ENCODE measurements around the gene TAS2R50. TPM values are rescaled to one million over a fixed set of nuclear protein-coding genes. Genes with fewer than 3 reads are reported as not detected.

TAS2R50 gene
- total and polyA plus RNA-seq, 2 experiments from 2014 or later: 3.4 TPM; not detected in 1

- TF ChIP-seq, protein P1, sequence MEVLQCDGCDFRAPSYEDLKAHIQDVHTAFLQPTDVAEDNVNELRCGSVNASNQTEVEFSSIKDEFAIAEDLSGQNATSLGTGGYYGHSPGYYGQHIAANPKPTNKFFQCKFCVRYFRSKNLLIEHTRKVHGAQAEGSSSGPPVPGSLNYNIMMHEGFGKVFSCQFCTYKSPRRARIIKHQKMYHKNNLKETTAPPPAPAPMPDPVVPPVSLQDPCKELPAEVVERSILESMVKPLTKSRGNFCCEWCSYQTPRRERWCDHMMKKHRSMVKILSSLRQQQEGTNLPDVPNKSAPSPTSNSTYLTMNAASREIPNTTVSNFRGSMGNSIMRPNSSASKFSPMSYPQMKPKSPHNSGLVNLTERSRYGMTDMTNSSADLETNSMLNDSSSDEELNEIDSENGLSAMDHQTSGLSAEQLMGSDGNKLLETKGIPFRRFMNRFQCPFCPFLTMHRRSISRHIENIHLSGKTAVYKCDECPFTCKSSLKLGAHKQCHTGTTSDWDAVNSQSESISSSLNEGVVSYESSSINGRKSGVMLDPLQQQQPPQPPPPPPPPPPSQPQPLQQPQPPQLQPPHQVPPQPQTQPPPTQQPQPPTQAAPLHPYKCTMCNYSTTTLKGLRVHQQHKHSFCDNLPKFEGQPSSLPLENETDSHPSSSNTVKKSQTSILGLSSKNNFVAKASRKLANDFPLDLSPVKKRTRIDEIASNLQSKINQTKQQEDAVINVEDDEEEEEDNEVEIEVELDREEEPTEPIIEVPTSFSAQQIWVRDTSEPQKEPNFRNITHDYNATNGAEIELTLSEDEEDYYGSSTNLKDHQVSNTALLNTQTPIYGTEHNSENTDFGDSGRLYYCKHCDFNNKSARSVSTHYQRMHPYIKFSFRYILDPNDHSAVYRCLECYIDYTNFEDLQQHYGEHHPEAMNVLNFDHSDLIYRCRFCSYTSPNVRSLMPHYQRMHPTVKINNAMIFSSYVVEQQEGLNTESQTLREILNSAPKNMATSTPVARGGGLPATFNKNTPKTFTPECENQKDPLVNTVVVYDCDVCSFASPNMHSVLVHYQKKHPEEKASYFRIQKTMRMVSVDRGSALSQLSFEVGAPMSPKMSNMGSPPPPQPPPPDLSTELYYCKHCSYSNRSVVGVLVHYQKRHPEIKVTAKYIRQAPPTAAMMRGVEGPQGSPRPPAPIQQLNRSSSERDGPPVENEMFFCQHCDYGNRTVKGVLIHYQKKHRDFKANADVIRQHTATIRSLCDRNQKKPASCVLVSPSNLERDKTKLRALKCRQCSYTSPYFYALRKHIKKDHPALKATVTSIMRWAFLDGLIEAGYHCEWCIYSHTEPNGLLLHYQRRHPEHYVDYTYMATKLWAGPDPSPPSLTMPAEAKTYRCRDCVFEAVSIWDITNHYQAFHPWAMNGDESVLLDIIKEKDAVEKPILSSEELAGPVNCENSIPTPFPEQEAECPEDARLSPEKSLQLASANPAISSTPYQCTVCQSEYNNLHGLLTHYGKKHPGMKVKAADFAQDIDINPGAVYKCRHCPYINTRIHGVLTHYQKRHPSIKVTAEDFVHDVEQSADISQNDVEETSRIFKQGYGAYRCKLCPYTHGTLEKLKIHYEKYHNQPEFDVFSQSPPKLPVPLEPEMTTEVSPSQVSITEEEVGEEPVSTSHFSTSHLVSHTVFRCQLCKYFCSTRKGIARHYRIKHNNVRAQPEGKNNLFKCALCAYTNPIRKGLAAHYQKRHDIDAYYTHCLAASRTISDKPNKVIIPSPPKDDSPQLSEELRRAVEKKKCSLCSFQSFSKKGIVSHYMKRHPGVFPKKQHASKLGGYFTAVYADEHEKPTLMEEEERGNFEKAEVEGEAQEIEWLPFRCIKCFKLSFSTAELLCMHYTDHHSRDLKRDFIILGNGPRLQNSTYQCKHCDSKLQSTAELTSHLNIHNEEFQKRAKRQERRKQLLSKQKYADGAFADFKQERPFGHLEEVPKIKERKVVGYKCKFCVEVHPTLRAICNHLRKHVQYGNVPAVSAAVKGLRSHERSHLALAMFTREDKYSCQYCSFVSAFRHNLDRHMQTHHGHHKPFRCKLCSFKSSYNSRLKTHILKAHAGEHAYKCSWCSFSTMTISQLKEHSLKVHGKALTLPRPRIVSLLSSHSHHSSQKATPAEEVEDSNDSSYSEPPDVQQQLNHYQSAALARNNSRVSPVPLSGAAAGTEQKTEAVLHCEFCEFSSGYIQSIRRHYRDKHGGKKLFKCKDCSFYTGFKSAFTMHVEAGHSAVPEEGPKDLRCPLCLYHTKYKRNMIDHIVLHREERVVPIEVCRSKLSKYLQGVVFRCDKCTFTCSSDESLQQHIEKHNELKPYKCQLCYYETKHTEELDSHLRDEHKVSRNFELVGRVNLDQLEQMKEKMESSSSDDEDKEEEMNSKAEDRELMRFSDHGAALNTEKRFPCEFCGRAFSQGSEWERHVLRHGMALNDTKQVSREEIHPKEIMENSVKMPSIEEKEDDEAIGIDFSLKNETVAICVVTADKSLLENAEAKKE (CRISPR knock-in tag; IDR thresholded peaks at IDR 0.05): no peak
- TF ChIP-seq STAT1 (IDR thresholded peaks at IDR 0.05; ENCODE audit: unreplicated experiment) (no peak), ZNF114 (CRISPR knock-in tag; IDR thresholded peaks at IDR 0.05) (no peak), EZH2phosphoT487 (IDR thresholded peaks at IDR 0.05; ENCODE audit: unreplicated experiment) (no peak), ZNF331 (CRISPR knock-in tag; IDR thresholded peaks at IDR 0.05; ENCODE audit: low read depth) (no peak)
Measured at GRCh38 chr12:11023387-11023786, 36.7 kb upstream of the TAS2R50 start (continued).

DNA sequence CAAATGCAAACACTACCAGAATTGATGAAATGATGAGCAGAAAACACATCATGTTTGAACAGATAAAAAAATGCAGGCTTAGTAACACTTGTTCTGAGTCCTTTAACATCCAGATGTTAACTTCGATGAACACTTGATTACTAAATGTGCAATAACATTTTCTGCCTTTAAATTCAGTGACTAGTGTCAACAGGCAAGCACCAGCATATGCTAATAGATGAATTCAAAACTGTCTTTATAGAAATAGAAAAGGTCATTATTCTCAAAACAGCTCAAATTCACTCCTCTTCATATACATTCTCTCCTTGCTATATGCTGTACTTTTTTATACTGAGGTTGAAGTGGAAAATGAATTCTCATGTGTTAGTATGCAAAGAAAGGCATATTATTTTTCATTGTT lies 35.8 kb upstream of the TAS2R50 start, which contains the start of gene TAS2R19:
Gene TAS2R19 (minus strand): TSS at position 101 of the 400 bp plus-strand sequence. CDS start 49 bp downstream, at position 52.
- Histone ChIP-seq H4K20me1 (replicated peaks; ENCODE audit: insufficient read depth) (no peaks in the 10 kb centered on the region), H3K79me2 (replicated peaks; ENCODE audit: insufficient read depth) (no peaks in the 10 kb centered on the region)

More for the DNA sequence above, 35.8 kb upstream of the TAS2R50 start, which contains the start of gene TAS2R19:
- Mint-ChIP-seq H3K9me3 (peaks cover 5% of the 10 kb centered on the region), H3K4me3 (no peak within 1 kb of the TSS), H3K27ac (peak within 1 kb of the TSS; percentile 1; the same call in 1 of the 2 replicates), H3K4me1 (peaks cover 4% of the 10 kb centered on the region; the same call in 1 of the 3 replicates), H3K27me3 (ENCODE audit: insufficient read depth, low read depth, poor library complexity) (no peaks in the 10 kb centered on the region), H3K36me3 (ENCODE audit: low read depth) (peaks cover 10% of the 10 kb centered on the region; the same call in 2 of the 3 replicates)
- H3K4me3 ChIP-seq: no peak within 1 kb of the TSS
- no peak for ATAC-seq
- H3K4me2 ChIP-seq: no peak within 1 kb of the TSS
- TF ChIP-seq ZNF114 (CRISPR knock-in tag; IDR thresholded peaks at IDR 0.05) (no peak), POLR2AphosphoS5 (IDR thresholded peaks at IDR 0.05; ENCODE audit: low read depth) (no peak)
- TF ChIP-seq, protein P2, sequence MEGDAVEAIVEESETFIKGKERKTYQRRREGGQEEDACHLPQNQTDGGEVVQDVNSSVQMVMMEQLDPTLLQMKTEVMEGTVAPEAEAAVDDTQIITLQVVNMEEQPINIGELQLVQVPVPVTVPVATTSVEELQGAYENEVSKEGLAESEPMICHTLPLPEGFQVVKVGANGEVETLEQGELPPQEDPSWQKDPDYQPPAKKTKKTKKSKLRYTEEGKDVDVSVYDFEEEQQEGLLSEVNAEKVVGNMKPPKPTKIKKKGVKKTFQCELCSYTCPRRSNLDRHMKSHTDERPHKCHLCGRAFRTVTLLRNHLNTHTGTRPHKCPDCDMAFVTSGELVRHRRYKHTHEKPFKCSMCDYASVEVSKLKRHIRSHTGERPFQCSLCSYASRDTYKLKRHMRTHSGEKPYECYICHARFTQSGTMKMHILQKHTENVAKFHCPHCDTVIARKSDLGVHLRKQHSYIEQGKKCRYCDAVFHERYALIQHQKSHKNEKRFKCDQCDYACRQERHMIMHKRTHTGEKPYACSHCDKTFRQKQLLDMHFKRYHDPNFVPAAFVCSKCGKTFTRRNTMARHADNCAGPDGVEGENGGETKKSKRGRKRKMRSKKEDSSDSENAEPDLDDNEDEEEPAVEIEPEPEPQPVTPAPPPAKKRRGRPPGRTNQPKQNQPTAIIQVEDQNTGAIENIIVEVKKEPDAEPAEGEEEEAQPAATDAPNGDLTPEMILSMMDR (conservative IDR thresholded peaks at IDR 0.05; ENCODE audit: low read depth in 2 of 2): no peak
- H3F3A ChIP-seq (replicated peaks; ENCODE audit: low read depth): no peaks in the 10 kb centered on the region
- no peak within 1 kb of the TSS for H2AFZ ChIP-seq
- no peak within 1 kb of the TSS for H3K27ac ChIP-seq (ENCODE audit: low read depth)
- no peaks in the 10 kb centered on the region for H3K36me3 ChIP-seq (ENCODE audit: insufficient read depth)
- H3K9me2 ChIP-seq (ENCODE audit: insufficient read depth): no peaks in the 10 kb centered on the region
- no peaks in the 10 kb centered on the region for H3K4me1 ChIP-seq (ENCODE audit: insufficient read depth)
- no peak for DNase-seq (ENCODE audit: low spot score)
- H3K27me3 ChIP-seq (ENCODE audit: insufficient read depth): no peaks in the 10 kb centered on the region

Measured in GM23338 (cell line).